Neural progenitor cell (in vitro differentiated cells): ENCODE measurements around the gene RASSF4.

Source experiments
- CTCF ChIP-seq: fragments of 200-600 bp; sonication (generic); IDR thresholded peaks from 2 replicates; pipeline ENCODE4 v1.5.1; 2017; ENCODE audit warnings: antibody characterized with exemption, mild to moderate bottlenecking
- EZH2 ChIP-seq: fragments of 200-600 bp; sonication (generic); IDR thresholded peaks from 2 replicates; pipeline ENCODE4 v1.6.1; 2017; ENCODE audit warnings: antibody characterized with exemption, mild to moderate bottlenecking, moderate library complexity
- EZH2phosphoT487 ChIP-seq: fragments of 200-600 bp; sonication (generic); IDR thresholded peaks from 2 replicates; pipeline ENCODE4 v1.6.1; 2017; ENCODE audit warnings: antibody characterized with exemption

- no peak for TF ChIP-seq CTCF
- TF ChIP-seq EZH2 = no peak
- no peak for TF ChIP-seq EZH2phosphoT487
Observed at GRCh38 chr10:44970812-44971395, 11.3 kb downstream of the RASSF4 start.
